Stimulated activated CD4-positive, alpha-beta T cell treated with anti-CD3 and anti-CD28 coated beads, TNF-alpha, amount 100 ng/mL, for 24 hours (primary cell): ENCODE results near the gene TCP11.

Experiments used
- DNase-seq, 3 experiments: peaks; one replicate each; pipeline ENCODE4 v3.0.0-alpha.2; 2020; ENCODE audit warnings: low read depth in 3 of 3

TCP11 gene

GRCh38 chr6:35173044-35173426, 31.9 kb upstream of the TCP11 start:
- DNase-seq: no peak

GRCh38 chr6:35170891-35171290, 29.8 kb upstream of the TCP11 start:
- DNase-seq: no peak

GRCh38 chr6:35170166-35170565, 29.0 kb upstream of the TCP11 start:
- no peak for DNase-seq

- DNase-seq: no peak
These were observed 27.3 kb upstream of the TCP11 start for GRCh38 chr6:35168461-35168861.

GRCh38 chr6:35167505-35167904, 26.4 kb upstream of the TCP11 start:
- no peak for DNase-seq

GRCh38 chr6:35166520-35166919, 25.4 kb upstream of the TCP11 start:
- DNase-seq: no peak

- DNase-seq: no peak
These were observed 25.0 kb upstream of the TCP11 start for GRCh38 chr6:35166116-35166515.

- DNase-seq: no peak
These were observed 24.5 kb upstream of the TCP11 start for GRCh38 chr6:35165630-35166071.

- DNase-seq: no peak
These were observed 23.7 kb upstream of the TCP11 start for GRCh38 chr6:35164868-35165267.

- DNase-seq: no peak
These were observed 23.1 kb upstream of the TCP11 start for GRCh38 chr6:35164277-35164676.

- no peak for DNase-seq
These were observed 22.7 kb upstream of the TCP11 start for GRCh38 chr6:35163836-35164235.

- DNase-seq: no peak
These were observed 20.9 kb upstream of the TCP11 start for GRCh38 chr6:35161776-35162607.

GRCh38 chr6:35161266-35161665, 20.1 kb upstream of the TCP11 start:
- no peak for DNase-seq

- DNase-seq: no peak
These were observed 19.5 kb upstream of the TCP11 start for GRCh38 chr6:35160642-35161041.

GRCh38 chr6:35158520-35158919, 17.4 kb upstream of the TCP11 start:
- DNase-seq: no peak

GRCh38 chr6:35154947-35155346, 13.8 kb upstream of the TCP11 start:
- DNase-seq: no peak

- DNase-seq: no peak
These were observed 13.1 kb upstream of the TCP11 start for GRCh38 chr6:35154262-35154661.

- DNase-seq: no peak
These were observed 11.0 kb upstream of the TCP11 start for GRCh38 chr6:35152067-35152707.

- DNase-seq: no peak
These were observed 10.3 kb upstream of the TCP11 start for GRCh38 chr6:35151466-35151865.

GRCh38 chr6:35149891-35150566, 8.9 kb upstream of the TCP11 start:
- DNase-seq: no peak

GRCh38 chr6:35148167-35148741, 7.1 kb upstream of the TCP11 start:
- peak in 1 of 3 experiments; percentile 37 for DNase-seq

- DNase-seq: no peak
These were observed 6.3 kb upstream of the TCP11 start for GRCh38 chr6:35147486-35147885.
